ELR (cell line): ENCODE data around the gene BBS4.
"Not testable (repeated sequence)": the region's sequence is repeated elsewhere in the genome, so short reads cannot be mapped to it uniquely, and the experiment has no call there.

Experiments
- DNase-seq: peaks from one replicate; pipeline ENCODE4 v3.0.0-alpha.2; 2015; ENCODE audit warnings: low read depth

Gene BBS4

GRCh38 chr15:72698938-72699337 lies 12.9 kb downstream of the BBS4 start:
- DNase-seq, result no peak

GRCh38 chr15:72700076-72700475 lies 14.1 kb downstream of the BBS4 start:
- DNase-seq, result no peak

DNA sequence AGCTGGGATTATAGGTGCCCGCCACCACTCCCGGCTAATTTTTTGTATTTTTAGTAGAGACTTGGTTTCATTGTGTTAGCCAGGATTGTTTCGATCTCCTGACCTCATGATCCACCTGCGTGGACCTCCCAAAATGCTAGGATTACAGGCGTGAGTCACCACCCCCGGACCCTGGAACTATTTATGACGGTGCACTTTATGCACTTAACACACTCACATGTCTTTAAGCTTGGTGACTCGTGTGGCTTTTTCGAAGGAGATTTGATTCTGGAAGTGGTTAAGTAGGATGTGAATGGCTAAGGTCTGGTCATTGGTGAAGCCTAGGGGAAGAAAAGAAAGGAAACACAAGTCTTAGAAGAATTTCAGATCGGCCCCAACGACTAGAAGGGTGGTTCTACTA lies 20.3 kb downstream of the BBS4 start:
- DNase-seq, result peak; percentile 60

DNA sequence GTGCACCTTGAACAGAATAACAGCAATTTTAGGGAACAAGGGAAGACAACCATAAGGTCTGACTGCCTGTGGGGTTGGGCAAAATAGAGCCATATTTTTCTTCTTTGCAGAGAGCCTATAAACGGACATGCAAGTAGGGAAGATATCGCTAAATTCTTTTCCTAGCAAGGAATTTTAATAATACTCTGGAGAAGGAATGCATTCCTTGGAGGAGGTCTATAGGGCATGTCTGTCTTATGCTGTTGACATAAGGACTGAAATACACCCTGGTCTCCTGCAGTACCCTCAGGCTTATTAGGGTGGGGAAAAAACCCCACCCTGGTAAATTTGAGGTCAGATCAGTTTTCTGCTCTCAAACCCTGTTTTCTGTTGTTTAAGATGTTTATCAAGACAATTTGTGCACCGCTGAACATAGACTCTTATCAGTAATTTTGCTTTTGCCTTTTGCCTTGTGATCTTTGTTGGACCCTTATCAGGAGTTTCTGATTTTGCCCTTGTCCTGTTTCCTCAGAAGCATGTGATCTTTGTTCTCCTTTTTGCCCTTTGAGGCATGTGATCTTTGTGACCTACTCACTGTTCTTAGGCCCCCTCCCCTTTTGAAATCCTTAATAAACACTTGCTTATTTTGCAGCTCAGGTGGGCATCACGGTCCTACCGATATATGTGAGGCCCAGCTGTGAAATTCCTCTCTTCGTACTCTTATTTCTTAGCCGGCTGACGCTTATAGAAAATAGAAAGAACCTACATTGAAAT lies 22.7 kb downstream of the BBS4 start:
- not testable (repeated sequence) for DNase-seq

- peak; percentile 73 for DNase-seq
These were observed 36.2 kb downstream of the BBS4 start for GRCh38 chr15:72722071-72722696.

GRCh38 chr15:72724028-72724427 lies 38.0 kb downstream of the BBS4 start:
- peak; percentile 21 for DNase-seq

- DNase-seq, result no peak
These were observed 39.4 kb downstream of the BBS4 start for GRCh38 chr15:72725446-72725845.

- DNase-seq, result not testable (repeated sequence)
These were observed 39.8 kb downstream of the BBS4 start for GRCh38 chr15:72725851-72726250.

DNA sequence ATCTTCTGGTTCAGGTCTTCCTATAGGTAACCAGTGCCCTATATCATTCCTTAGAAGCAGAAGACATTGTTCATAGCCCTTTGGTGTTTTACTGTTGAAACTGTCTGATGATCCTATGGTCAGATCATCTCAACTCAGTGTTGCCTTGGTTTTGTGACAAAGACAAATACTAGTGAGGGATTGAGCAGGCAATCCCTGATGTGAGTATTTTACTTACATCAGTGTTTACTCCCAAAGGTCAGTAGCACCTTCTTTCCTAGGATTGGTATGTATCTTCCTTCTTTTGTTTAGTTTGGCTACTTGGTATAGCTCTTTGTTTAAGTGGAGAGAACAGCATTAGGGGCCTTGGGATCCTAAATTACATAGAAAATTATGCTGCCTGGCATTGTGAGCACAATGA lies 41.1 kb downstream of the BBS4 start:
- DNase-seq, result no peak

DNA sequence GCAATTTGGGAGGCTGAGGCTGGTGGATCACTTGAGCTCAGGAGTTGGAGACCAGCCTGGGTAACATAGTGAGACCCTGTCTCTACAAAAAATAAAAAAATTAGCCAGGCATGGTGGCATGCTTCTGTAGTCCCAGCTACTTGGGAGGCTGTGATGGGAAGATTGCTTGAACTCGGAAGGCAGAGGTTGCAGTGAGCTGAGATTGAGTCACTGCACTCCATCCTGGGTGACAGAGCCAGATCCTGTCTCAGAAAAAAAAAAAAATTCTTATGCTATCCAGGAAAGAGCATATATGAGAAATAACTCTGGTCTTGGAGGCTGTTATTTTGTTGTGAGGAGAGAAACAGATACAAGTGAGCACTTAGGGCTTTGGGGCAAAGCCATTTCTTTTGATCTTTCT lies 42.2 kb downstream of the BBS4 start:
- DNase-seq, result peak; percentile 61

- no peak for DNase-seq
These were observed 42.8 kb downstream of the BBS4 start for GRCh38 chr15:72728821-72729220.

- no peak for DNase-seq
These were observed 46.1 kb downstream of the BBS4 start for GRCh38 chr15:72732086-72732485.

- no peak for DNase-seq
These were observed 46.5 kb downstream of the BBS4 start for GRCh38 chr15:72732516-72732915.

- no peak for DNase-seq
These were observed 48.1 kb downstream of the BBS4 start for GRCh38 chr15:72733941-72734738.

GRCh38 chr15:72735111-72735510 lies 49.1 kb downstream of the BBS4 start:
- DNase-seq, result no peak

DNA sequence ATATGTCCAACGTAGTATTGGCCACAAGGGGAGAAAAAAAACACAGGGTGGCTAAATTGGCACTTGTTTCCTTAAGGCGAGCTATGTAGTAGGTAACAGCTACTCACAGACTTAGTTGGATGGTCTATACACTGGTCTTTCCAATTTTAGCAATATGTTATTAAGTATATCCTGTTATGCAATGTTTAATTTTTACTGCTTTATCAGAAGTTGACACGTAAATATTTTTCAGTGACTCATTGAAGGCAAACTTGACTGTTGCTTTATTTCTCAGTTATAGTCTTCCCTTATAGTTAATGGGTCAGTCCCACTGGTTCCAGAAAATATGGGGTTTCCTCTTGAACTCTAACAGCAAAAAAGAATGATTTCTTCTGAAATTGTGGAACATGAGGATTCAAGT lies 51.1 kb downstream of the BBS4 start:
- no peak for DNase-seq

GRCh38 chr15:72737723-72738122 lies 51.7 kb downstream of the BBS4 start:
- no peak for DNase-seq

DNA sequence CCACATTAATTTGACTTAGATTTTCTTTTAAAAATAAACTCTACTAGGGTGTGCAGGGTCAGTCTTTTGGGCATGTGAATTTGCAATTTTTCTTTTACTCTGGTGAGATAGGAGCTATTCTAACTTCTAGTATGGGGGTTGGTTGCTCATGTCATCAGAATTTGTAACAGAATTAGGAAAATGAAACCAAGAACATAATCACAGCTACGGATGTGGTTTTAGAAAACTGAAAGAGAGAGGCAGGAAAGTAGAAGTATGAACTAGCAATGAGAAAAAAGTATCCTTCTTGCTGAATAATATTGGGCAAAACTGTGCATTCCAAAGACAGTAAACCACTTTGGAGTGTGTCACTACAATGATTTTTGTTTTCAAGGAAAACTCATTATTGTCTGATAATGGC lies 54.2 kb downstream of the BBS4 start:
- DNase-seq, result no peak

- DNase-seq, result no peak
These were observed 63.7 kb downstream of the BBS4 start for GRCh38 chr15:72749700-72750099.

DNA sequence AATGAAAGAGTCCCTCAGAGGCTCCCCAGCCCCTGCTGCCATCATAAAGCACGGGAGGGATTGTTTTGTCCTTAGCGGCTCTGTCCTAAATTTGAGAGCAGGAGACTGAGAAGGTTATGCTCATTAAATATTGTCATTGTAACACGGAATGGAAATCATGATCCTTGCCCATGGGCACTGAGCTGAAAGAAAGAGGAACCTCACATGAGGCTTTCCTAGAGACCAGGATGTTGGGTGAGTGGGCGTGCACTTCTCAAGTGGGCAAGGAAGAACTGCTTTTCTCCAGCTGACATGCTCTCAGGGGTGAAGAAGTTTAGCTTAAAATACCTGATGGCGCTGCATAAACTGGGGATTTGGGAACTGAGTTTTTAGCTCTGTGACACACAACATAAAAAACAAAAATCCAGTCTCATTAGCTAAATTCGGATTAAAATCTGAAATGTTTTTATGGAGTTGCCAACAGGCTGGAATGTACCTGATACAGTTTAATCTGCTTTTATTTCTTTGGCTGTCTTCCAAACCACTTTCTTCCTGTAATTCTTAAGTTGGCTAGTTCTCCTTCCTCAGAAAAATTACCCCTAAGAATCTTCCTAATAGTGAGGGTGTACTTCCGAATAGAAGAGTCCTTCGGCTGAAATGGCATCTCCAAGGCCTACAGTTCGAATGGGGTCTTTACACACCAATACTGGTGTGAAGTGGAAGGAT lies 65.9 kb downstream of the BBS4 start:
- DNase-seq, result no peak

DNA sequence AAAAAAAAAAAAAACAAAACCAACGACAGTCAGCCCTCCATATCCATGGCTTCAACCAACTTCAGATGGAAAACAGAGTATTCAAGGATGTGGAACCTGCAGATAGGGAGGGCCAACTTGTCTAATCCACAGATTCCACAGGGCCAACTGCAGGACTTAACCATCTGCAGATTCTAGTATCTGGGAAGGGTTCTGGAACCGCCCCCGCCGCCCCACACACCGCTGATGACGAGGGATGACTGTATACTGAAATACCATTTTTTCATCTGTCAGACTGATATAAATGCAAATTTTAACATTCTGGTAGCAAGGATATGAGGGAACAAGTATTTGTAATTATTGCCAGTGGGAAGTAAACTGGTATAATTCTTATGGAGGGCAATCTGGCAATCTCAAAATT lies 68.1 kb downstream of the BBS4 start:
- DNase-seq, result no peak

GRCh38 chr15:72758182-72758581 lies 72.2 kb downstream of the BBS4 start:
- peak; percentile 90 for DNase-seq
